NCI-H774 (cell line): Measurements from ENCODE around the gene HTRA2.
"Not testable (repeated sequence)": the region's sequence is repeated elsewhere in the genome, so short reads cannot be mapped to it uniquely, and the experiment has no call there.

Source experiments
- DNase-seq: peaks from one replicate; lab custom pipeline; 2025; lab: John Stamatoyannopoulos, UW

The HTRA2 gene

GRCh38 chr2:74529357-74530238, at the start of gene HTRA2, which contains the start of gene AUP1:
TSS of gene HTRA2 (plus strand) at chr2:74529933. CDS start at chr2:74530007, 74 bp downstream.
TSS of gene AUP1 (minus strand) at chr2:74529706. CDS start at chr2:74529629, 77 bp downstream.
- peak; percentile 97 for DNase-seq

- DNase-seq = no peak
Observed at GRCh38 chr2:74481431-74481830, 48.3 kb upstream of the HTRA2 start.

- DNase-seq = no peak
Observed at GRCh38 chr2:74481961-74482800, 47.6 kb upstream of the HTRA2 start.

GRCh38 chr2:74482801-74483674, 46.7 kb upstream of the HTRA2 start, which contains the start of the genes CCDC142 and TTC31:
TSS of gene CCDC142 (minus strand) at chr2:74482998. CDS start at chr2:74482837, 161 bp downstream.
TSS of gene TTC31 (plus strand) at chr2:74483081. CDS start at chr2:74483096, 15 bp downstream.
- DNase-seq = peak; percentile 91

- DNase-seq = not testable (repeated sequence)
Observed at GRCh38 chr2:74483675-74484164, 46.0 kb upstream of the HTRA2 start.

GRCh38 chr2:74486141-74486540, 43.6 kb upstream of the HTRA2 start:
- DNase-seq = no peak

- no peak for DNase-seq
Observed at GRCh38 chr2:74488643-74489481, 40.9 kb upstream of the HTRA2 start.

- DNase-seq = no peak
Observed at GRCh38 chr2:74489906-74490305, 39.8 kb upstream of the HTRA2 start.

- DNase-seq = no peak
Observed at GRCh38 chr2:74491648-74492544, 37.8 kb upstream of the HTRA2 start.

GRCh38 chr2:74493546-74493945, 36.2 kb upstream of the HTRA2 start:
- no peak for DNase-seq

- DNase-seq = no peak
Observed at GRCh38 chr2:74495440-74495839, 34.3 kb upstream of the HTRA2 start.

- DNase-seq = no peak
Observed at GRCh38 chr2:74496997-74497776, 32.5 kb upstream of the HTRA2 start.

GRCh38 chr2:74497777-74498499, 31.8 kb upstream of the HTRA2 start:
- DNase-seq = peak; percentile 18

- no peak for DNase-seq
Observed at GRCh38 chr2:74498500-74499266, 31.1 kb upstream of the HTRA2 start.

GRCh38 chr2:74499267-74499939, 30.3 kb upstream of the HTRA2 start, which contains the start of gene LBX2:
TSS of gene LBX2 (minus strand) at chr2:74499603. CDS start at chr2:74499537, 66 bp downstream.
- DNase-seq = no peak

- no peak for DNase-seq
Observed at GRCh38 chr2:74499940-74500577, 29.7 kb upstream of the HTRA2 start.
